Glutamatergic neuron (in vitro differentiated cells): ENCODE measurements around the gene PRR3. TPM values are rescaled to one million over a fixed set of nuclear protein-coding genes. Genes with fewer than 3 reads are reported as not detected.

Source experiments
- DNase-seq: peaks from one replicate; pipeline ENCODE4 v3.0.0; 2022
- H3K27ac Mint-ChIP-seq: one replicate; pipeline ENCODE4 v1.8.0; 2020; ENCODE audit warnings: mild to moderate bottlenecking, mixed read lengths, inconsistent platforms; ENCODE audit not compliant: unreplicated experiment
- H3K27me3 Mint-ChIP-seq: one replicate; pipeline ENCODE4 v1.8.0; 2020; ENCODE audit warnings: mild to moderate bottlenecking, moderate library complexity, mixed read lengths, inconsistent platforms; ENCODE audit not compliant: unreplicated experiment
- H3K36me3 Mint-ChIP-seq: one replicate; pipeline ENCODE4 v1.8.0; 2020; ENCODE audit warnings: mild to moderate bottlenecking, mixed read lengths, inconsistent platforms; ENCODE audit not compliant: unreplicated experiment
- H3K4me1 Mint-ChIP-seq: one replicate; pipeline ENCODE4 v1.8.0; 2020; ENCODE audit warnings: mild to moderate bottlenecking, low read depth, mixed read lengths, inconsistent platforms; ENCODE audit not compliant: unreplicated experiment
- H3K4me3 Mint-ChIP-seq: one replicate; pipeline ENCODE4 v1.8.0; 2020; ENCODE audit warnings: mild to moderate bottlenecking, mixed read lengths, inconsistent platforms; ENCODE audit not compliant: unreplicated experiment
- H3K9me3 Mint-ChIP-seq: one replicate; pipeline ENCODE4 v1.8.0; 2020; ENCODE audit warnings: mild to moderate bottlenecking, moderate library complexity, mixed read lengths, inconsistent platforms; ENCODE audit not compliant: unreplicated experiment
- total RNA-seq: library from RNA; stranded (reverse); fragmentation: NEBNext Ultra II Directional; extraction: Animal tissue kit (Norgen Biotek cat#: 25700); gene quantifications from one replicate; pipeline ENCODE4 v1.2.1, GENCODE V29; 2021; ENCODE audit not compliant: unreplicated experiment
- TF ChIP-seq, protein P1 (sequence below): fragments of 200-600 bp; sonication (generic); IDR thresholded peaks from one replicate; pipeline ENCODE4 v1.5.0; 2021; ENCODE audit not compliant: partially characterized antibody, unreplicated experiment

Gene PRR3
- total RNA-seq, 1 donor from 2014 or later, result 34.7 TPM

DNA sequence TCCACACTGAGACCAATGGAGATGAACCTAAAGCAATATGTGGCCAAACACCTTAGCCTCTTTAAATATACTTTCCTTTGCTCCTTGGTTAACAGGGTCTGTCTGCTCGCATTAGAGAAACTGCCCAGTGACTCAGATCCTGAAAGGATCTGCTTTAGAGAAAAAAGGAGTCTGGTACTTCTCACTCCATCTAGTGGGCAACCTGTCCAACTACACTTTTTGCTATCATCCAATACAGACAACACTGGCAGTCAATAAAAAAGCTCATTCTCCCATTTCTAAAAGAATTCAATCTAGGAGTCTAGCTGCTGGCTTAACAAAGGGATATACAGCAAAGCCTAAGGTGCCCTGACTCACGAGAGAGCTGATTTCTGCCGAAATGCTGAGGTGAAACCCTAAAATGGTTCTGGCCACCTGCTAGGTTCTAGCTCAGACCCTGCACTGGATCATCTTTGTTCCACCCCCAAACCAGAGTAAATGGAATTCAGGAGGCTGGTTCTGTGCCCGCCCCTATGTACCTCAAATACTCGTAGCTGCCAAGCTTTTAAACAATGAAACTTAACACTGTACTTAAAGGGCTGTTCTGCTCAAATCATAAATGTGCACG is 12.3 kb upstream of the PRR3 start:
- no peak overlapping the region for H3K4me3 Mint-ChIP-seq
- no peaks in the 10 kb centered on the region for H3K9me3 Mint-ChIP-seq
- peaks cover 20% of the 10 kb centered on the region for H3K4me1 Mint-ChIP-seq
- H3K27me3 Mint-ChIP-seq, result peaks cover 4% of the 10 kb centered on the region
- no peak for DNase-seq
- TF ChIP-seq, protein P1, sequence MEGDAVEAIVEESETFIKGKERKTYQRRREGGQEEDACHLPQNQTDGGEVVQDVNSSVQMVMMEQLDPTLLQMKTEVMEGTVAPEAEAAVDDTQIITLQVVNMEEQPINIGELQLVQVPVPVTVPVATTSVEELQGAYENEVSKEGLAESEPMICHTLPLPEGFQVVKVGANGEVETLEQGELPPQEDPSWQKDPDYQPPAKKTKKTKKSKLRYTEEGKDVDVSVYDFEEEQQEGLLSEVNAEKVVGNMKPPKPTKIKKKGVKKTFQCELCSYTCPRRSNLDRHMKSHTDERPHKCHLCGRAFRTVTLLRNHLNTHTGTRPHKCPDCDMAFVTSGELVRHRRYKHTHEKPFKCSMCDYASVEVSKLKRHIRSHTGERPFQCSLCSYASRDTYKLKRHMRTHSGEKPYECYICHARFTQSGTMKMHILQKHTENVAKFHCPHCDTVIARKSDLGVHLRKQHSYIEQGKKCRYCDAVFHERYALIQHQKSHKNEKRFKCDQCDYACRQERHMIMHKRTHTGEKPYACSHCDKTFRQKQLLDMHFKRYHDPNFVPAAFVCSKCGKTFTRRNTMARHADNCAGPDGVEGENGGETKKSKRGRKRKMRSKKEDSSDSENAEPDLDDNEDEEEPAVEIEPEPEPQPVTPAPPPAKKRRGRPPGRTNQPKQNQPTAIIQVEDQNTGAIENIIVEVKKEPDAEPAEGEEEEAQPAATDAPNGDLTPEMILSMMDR, result peak; percentile 83
- H3K27ac Mint-ChIP-seq, result no peak overlapping the region
- no peaks in the 10 kb centered on the region for H3K36me3 Mint-ChIP-seq

DNA sequence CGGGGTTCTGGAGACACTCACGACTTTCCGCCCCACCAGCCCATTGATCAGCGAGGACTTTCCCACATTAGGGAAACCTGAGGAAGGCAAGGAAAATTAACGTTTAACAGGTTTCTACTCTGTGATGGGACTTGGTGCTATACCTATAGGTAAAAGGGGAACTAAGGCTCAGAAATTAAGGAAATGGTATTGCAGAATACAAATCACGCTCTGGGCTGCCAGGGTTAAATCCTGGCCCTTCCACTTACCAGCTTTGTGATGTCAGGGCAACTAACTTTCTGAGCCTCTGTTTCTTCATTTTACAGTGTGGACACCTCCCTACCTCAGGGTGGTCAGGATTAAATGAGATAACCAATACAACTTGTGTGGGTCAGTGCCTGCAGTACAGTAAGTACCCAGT is 9.6 kb upstream of the PRR3 start:
- Mint-ChIP-seq H3K4me1 (peaks cover 12% of the 10 kb centered on the region), H3K27me3 (peaks cover 4% of the 10 kb centered on the region), H3K36me3 (no peaks in the 10 kb centered on the region), H3K27ac (no peak overlapping the region), H3K9me3 (no peaks in the 10 kb centered on the region), H3K4me3 (no peak overlapping the region)
- DNase-seq, result no peak
- TF ChIP-seq, protein P1, result no peak

DNA sequence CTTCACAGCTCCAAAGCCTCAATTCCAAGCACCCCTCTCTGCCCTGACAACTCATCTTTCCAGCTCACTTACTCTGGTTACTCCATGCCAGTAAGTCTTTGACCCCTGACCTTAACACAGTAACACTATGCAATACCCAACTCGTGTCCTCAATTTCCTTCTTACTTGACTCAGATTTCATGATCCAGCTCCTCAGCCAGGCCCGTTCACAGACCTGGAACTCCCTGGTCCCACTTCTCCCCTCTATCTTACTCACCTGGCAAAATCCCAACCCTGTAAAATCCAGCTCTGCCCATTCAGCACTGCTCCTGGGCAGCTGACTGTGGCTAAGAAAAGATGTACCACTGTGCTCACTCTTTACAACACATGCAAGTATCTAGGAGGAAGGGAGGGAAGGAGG is 8.7 kb upstream of the PRR3 start:
- Mint-ChIP-seq H3K27ac (no peak overlapping the region), H3K27me3 (peaks cover 2% of the 10 kb centered on the region), H3K9me3 (no peaks in the 10 kb centered on the region), H3K36me3 (no peaks in the 10 kb centered on the region), H3K4me3 (no peak overlapping the region), H3K4me1 (peaks cover 5% of the 10 kb centered on the region)
- DNase-seq, result no peak
- TF ChIP-seq, protein P1, result no peak

DNA sequence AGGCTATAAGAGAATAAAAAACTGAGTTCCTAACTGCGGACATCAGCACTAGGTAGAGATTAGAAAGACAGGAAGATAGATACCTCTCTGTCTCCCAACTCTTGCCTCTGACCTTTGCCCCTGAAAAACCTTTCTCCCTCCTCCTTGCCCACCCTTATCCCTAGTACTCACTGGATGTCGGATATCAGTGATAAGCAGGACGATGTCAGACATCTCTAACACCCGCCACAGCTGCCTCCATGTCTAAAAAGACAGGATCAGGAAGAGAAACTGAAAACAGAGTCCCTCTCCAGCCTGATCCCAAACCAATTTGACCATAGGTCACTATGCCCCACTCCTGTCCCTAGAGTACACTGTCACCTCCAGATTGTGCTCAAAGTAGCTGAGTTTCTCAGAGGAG is 2.7 kb upstream of the PRR3 start:
- peaks cover 8% of the 10 kb centered on the region for H3K27me3 Mint-ChIP-seq
- no peak overlapping the region for H3K4me3 Mint-ChIP-seq
- DNase-seq, result no peak
- H3K36me3 Mint-ChIP-seq, result no peaks in the 10 kb centered on the region
- TF ChIP-seq, protein P1, result no peak
- peaks cover 6% of the 10 kb centered on the region for H3K9me3 Mint-ChIP-seq
- H3K27ac Mint-ChIP-seq, result no peak overlapping the region
- H3K4me1 Mint-ChIP-seq, result peaks cover 3% of the 10 kb centered on the region

DNA sequence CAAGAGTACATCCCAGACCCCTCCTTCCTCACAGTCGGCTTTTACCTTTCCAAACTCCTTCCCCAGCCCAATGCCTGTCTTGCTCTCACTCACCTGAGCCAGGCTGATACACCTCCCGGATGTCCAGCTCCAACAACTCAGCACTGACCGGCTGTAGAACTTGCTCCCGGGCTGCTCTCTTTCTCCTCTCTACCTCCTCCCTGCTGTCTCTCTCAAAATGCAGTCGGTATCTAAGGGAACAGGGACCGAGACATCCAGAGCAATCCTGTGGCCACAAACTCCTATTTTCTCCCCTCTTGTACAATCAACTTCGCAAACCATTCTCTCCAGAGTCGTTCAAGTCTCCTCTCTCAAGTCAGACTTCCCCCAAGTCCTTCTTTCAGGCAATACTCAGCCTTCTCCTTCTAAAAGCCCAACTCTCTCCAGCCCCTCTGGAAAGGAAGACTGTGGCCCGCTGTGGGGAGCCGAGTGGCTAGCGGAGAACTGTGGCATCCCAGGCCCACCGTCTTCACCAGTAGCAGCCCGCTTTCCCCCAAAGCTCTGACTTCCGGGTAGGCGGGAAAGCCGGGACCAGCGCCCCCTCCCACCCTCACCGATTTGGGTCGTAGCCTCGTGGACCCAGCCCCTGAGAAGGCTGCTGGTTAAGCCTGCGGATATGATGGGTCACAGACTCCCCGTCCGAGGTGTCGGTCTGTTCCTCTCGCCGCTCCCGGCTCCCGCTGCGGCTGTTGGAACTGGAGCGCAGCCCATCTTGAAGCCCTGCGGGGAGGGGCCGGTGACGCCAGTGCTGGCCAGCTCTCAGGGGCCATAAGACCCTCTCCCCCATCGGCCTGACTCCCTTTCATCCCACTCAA is 1.9 kb upstream of the PRR3 start:
- H3K27me3 Mint-ChIP-seq, result peaks cover 7% of the 10 kb centered on the region
- TF ChIP-seq, protein P1, result no peak
- H3K27ac Mint-ChIP-seq, result peak overlapping the region; percentile 6
- peaks cover 6% of the 10 kb centered on the region for H3K9me3 Mint-ChIP-seq
- H3K4me1 Mint-ChIP-seq, result peaks cover 3% of the 10 kb centered on the region
- no peaks in the 10 kb centered on the region for H3K36me3 Mint-ChIP-seq
- peak overlapping the region; percentile 100 for H3K4me3 Mint-ChIP-seq
- peak; percentile 54 for DNase-seq
